Lower leg skin (tissue), 3 donors: ENCODE measurements around the gene CTDNEP1.

Source experiments
- POLR2A ChIP-seq, 2 donors: fragments of 450-650 bp; IDR thresholded peaks; one replicate each; pipeline ENCODE4 v1.6.1; 2016 to 2017; ENCODE audit warnings: antibody characterized with exemption in 2 of 2, mild to moderate bottlenecking in 1 of 2, moderate library complexity in 1 of 2
- TF ChIP-seq, protein P1 (sequence below), 3 donors: fragments of 450-650 bp; IDR thresholded peaks; one replicate each; pipeline ENCODE4 v1.5.1; 2016; ENCODE audit warnings: antibody characterized with exemption in 3 of 3, mild to moderate bottlenecking in 3 of 3, moderate library complexity in 2 of 3

DNA sequence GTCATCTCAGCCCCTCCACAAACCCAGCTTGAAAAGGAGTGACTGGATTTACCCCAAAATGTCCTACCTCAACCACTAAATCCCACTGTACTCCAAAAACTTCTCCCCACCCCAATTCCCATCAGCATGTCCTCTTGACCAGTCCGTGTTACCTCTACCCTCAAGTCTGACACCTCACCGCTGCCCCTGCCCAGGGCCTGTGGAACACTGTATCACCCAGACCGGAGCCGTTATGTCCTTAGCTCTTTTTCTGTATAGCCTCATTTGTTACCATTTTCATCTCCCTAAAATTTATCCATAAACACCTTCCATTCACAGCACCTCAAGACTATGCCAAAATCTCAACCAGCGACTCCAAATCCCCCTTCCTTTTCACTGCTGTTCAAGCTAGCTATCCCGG is 14.7 kb downstream of the CTDNEP1 start:
- TF ChIP-seq POLR2A (IDR thresholded peaks at IDR 0.05) = no peak
- TF ChIP-seq, protein P1, sequence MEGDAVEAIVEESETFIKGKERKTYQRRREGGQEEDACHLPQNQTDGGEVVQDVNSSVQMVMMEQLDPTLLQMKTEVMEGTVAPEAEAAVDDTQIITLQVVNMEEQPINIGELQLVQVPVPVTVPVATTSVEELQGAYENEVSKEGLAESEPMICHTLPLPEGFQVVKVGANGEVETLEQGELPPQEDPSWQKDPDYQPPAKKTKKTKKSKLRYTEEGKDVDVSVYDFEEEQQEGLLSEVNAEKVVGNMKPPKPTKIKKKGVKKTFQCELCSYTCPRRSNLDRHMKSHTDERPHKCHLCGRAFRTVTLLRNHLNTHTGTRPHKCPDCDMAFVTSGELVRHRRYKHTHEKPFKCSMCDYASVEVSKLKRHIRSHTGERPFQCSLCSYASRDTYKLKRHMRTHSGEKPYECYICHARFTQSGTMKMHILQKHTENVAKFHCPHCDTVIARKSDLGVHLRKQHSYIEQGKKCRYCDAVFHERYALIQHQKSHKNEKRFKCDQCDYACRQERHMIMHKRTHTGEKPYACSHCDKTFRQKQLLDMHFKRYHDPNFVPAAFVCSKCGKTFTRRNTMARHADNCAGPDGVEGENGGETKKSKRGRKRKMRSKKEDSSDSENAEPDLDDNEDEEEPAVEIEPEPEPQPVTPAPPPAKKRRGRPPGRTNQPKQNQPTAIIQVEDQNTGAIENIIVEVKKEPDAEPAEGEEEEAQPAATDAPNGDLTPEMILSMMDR (IDR thresholded peaks at IDR 0.05) = no peak
